ENCODE data around the gene B4GALNT4.
"Not testable (repeated sequence)": the region's sequence is repeated elsewhere in the genome, so short reads cannot be mapped to it uniquely, and the experiment has no call there.

Gene B4GALNT4

GRCh38 chr11:331358-332060, 37.8 kb upstream of the B4GALNT4 start:
- no peak overlapping the region for H3K4me3 ChIP-seq (ENCODE audit: low read depth, low read length)

GRCh38 chr11:332651-333480, 36.4 kb upstream of the B4GALNT4 start:
- no peak overlapping the region for H3K4me3 ChIP-seq (ENCODE audit: low read depth, low read length)
- no peak for TF ChIP-seq CTCF (IDR thresholded peaks at IDR 0.05; ENCODE audit: low read depth, low read length, missing control alignments)
- DNase-seq (ENCODE audit: low read depth) = no peak
- in situ Hi-C loops (cut with HindIII; ENCODE audit: low sequenced_read_pairs) = no loop called here

More at GRCh38 chr11:331358-332060, 37.8 kb upstream of the B4GALNT4 start:
- no peak for TF ChIP-seq CTCF (IDR thresholded peaks at IDR 0.05; ENCODE audit: low read depth, low read length, missing control alignments)
- in situ Hi-C loops (cut with HindIII; ENCODE audit: low sequenced_read_pairs) = no loop called here
- DNase-seq (ENCODE audit: low read depth) = no peak

- H3K4me3 ChIP-seq (ENCODE audit: low read depth, low read length); in situ Hi-C loops (cut with HindIII; ENCODE audit: low sequenced_read_pairs); DNase-seq (ENCODE audit: low read depth): not testable (repeated sequence)
Measured at GRCh38 chr11:333616-334263, 35.6 kb upstream of the B4GALNT4 start.

GRCh38 chr11:334264-334994, 34.9 kb upstream of the B4GALNT4 start:
- DNase-seq (ENCODE audit: low read depth) = no peak
- in situ Hi-C loops (cut with HindIII; ENCODE audit: low sequenced_read_pairs) = no loop called here
- TF ChIP-seq CTCF (IDR thresholded peaks at IDR 0.05; ENCODE audit: low read depth, low read length, missing control alignments) = no peak

GRCh38 chr11:335779-336658, 33.3 kb upstream of the B4GALNT4 start:
- DNase-seq (ENCODE audit: low read depth) = no peak
- no peak overlapping the region for H3K4me3 ChIP-seq (ENCODE audit: low read depth, low read length)
- TF ChIP-seq CTCF (IDR thresholded peaks at IDR 0.05; ENCODE audit: low read depth, low read length, missing control alignments) = no peak
- in situ Hi-C loops (cut with HindIII; ENCODE audit: low sequenced_read_pairs) = no loop called here

More at GRCh38 chr11:334264-334994, 34.9 kb upstream of the B4GALNT4 start:
- no peak overlapping the region for H3K4me3 ChIP-seq (ENCODE audit: low read depth, low read length)

GRCh38 chr11:336659-337198, 32.6 kb upstream of the B4GALNT4 start:
- in situ Hi-C loops (cut with HindIII; ENCODE audit: low sequenced_read_pairs) = no loop called here
- no peak for TF ChIP-seq CTCF (IDR thresholded peaks at IDR 0.05; ENCODE audit: low read depth, low read length, missing control alignments)
- DNase-seq (ENCODE audit: low read depth) = no peak
- no peak overlapping the region for H3K4me3 ChIP-seq (ENCODE audit: low read depth, low read length)
